GM12878 (cell line): Measurements from ENCODE around the gene IL1RL1. TPM values are rescaled to one million over a fixed set of nuclear protein-coding genes. Genes with fewer than 3 reads are reported as not detected.

Experiments used
- ATAC-seq: fragments of 200-7000 bp; cut with Tn5 transposase; 3 replicates; pipeline ENCODE4 v1.9.1; 2020; ENCODE audit warnings: mild to moderate bottlenecking, moderate library complexity
- BruUV-seq: library from RNA; stranded (reverse); fragments of 400-500 nt; replicated peaks from 2 replicates; lab custom pipeline; 2021; lab: Mats Ljungman, UMichigan
- CTCF ChIA-PET: fragments of 300-600 bp; sonication (Branson Sonifier 250); formaldehyde crosslinking; extraction: SDS; loops from one replicate; lab custom pipeline; 2021; ENCODE audit warnings: inconsistent platforms; lab: Yijun Ruan, JAX
- POLR2A ChIA-PET: fragments of 350-600 bp; formaldehyde crosslinking; extraction: SDS; loops from one replicate; lab custom pipeline; 2021; ENCODE audit warnings: inconsistent platforms; lab: Charles Lee
- RAD21 ChIA-PET: fragments of 300-600 bp; sonication (Branson Sonifier 250); formaldehyde crosslinking; loops from one replicate; lab custom pipeline; 2023; ENCODE audit warnings: antibody characterized with exemption; ENCODE audit not compliant: unreplicated experiment; lab: Charles Lee
- SMC1A ChIA-PET: fragments of 300-600 bp; sonication (Branson Sonifier 250); formaldehyde crosslinking; loops from one replicate; lab custom pipeline; 2023; ENCODE audit not compliant: unreplicated experiment, uncharacterized antibody; lab: Charles Lee
- DNase-seq: peaks from one replicate; pipeline ENCODE4 v3.0.0-alpha.2; 2011; ENCODE audit warnings: low read depth, low spot score
- FAIRE-seq: peaks from 3 replicates; lab custom pipeline; 2011; peaks lifted over from hg19 to GRCh38; lab: Jason Lieb, UNC
- H2AFZ ChIP-seq: 2 replicates; pipeline ENCODE4 v1.6.0; 2011; ENCODE audit warnings: low read depth, low read length, control low read depth; ENCODE audit not compliant: control insufficient read depth
- H3K27ac ChIP-seq: 2 replicates; pipeline ENCODE4 v1.5.1; 2011; ENCODE audit warnings: control low read depth; ENCODE audit not compliant: control insufficient read depth, insufficient read depth
- H3K27me3 ChIP-seq, 2 experiments: replicated peaks in 1 of 2; 2 replicates each; pipeline versions ENCODE4 v1.6.0 to v1.6.1; 2011; ENCODE audit warnings: low read length in 1 of 2; ENCODE audit not compliant: control insufficient read depth in 2 of 2, insufficient read depth in 2 of 2
- H3K36me3 ChIP-seq, 2 experiments: 2 replicates each; pipeline ENCODE4 v1.5.1; 2011; ENCODE audit warnings: low read length in 1 of 2; ENCODE audit not compliant: control insufficient read depth in 2 of 2, insufficient read depth in 2 of 2
- H3K4me1 ChIP-seq: 2 replicates; pipeline ENCODE4 v1.6.1; 2011; ENCODE audit warnings: mild to moderate bottlenecking, low read length, moderate library complexity, mixed read lengths; ENCODE audit not compliant: control insufficient read depth, insufficient read depth
- H3K4me2 ChIP-seq: 2 replicates; pipeline ENCODE4 v1.6.0; 2011; ENCODE audit warnings: control low read depth; ENCODE audit not compliant: control insufficient read depth, insufficient read depth
- H3K4me3 ChIP-seq: fragments of 200-600 bp; sonication (generic); 2 replicates; pipeline ENCODE4 v1.5.1; 2016
- H3K79me2 ChIP-seq: 2 replicates; pipeline ENCODE4 v1.6.0; 2011; ENCODE audit warnings: low read length; ENCODE audit not compliant: control insufficient read depth, insufficient read depth
- H3K9ac ChIP-seq: 2 replicates; pipeline ENCODE4 v1.8.0; 2011; ENCODE audit warnings: low read length, control low read depth, mixed read lengths; ENCODE audit not compliant: control insufficient read depth, insufficient read depth
- H3K9me3 ChIP-seq: replicated peaks from 3 replicates; pipeline ENCODE4 v1.5.1; 2011; ENCODE audit warnings: mild to moderate bottlenecking, low read length; ENCODE audit not compliant: control insufficient read depth, insufficient read depth
- H4K20me1 ChIP-seq: 2 replicates; pipeline ENCODE4 v1.6.0; 2011; ENCODE audit not compliant: control insufficient read depth, insufficient read depth
- FOS ChIP-seq: IDR thresholded peaks from 3 replicates; pipeline ENCODE4 v1.6.1; 2011; ENCODE audit warnings: borderline replicate concordance; ENCODE audit not compliant: insufficient read length; ENCODE audit errors: extremely low read depth
- NR2C1 ChIP-seq: fragments of 450-650 bp; IDR thresholded peaks from 2 replicates; pipeline ENCODE4 v1.6.1; 2017; ENCODE audit warnings: antibody characterized with exemption, mild to moderate bottlenecking, moderate library complexity
- PAX8 ChIP-seq: fragments of 450-650 bp; IDR thresholded peaks from 2 replicates; pipeline ENCODE4 v1.6.1; 2017; ENCODE audit warnings: mild to moderate bottlenecking, moderate library complexity
- TCF12 ChIP-seq: IDR thresholded peaks from 2 replicates; pipeline ENCODE4 v1.6.1; 2011; ENCODE audit warnings: low read depth, mild to moderate bottlenecking, low read length
- WRNIP1 ChIP-seq: IDR thresholded peaks from 2 replicates; pipeline ENCODE4 v1.6.1; 2011; ENCODE audit warnings: low read depth, low read length, improper control_type of control experiment, borderline replicate concordance
- WGBS: methylation state at CpG from one replicate; pipeline ENCODE4 v1.1.6; 2016; ENCODE audit warnings: low lambda C conversion rate; ENCODE audit not compliant: insufficient replicate concordance, insufficient coverage; ENCODE audit errors: missing lambda C conversion rate; 5-methylcytosine and 5-hydroxymethylcytosine counted together
- in situ Hi-C: fragments of 300-500 bp; cut with MboI; formaldehyde crosslinking; loops from 9 replicates; pipeline ENCODE4 v1.14.3; 2018; ENCODE audit warnings: mixed read lengths
- intact Hi-C: fragments of 100-400 bp; cut with micrococcal nuclease; formaldehyde crosslinking; loops from one replicate; pipeline ENCODE4 v1.14.2; 2022; ENCODE audit not compliant: unreplicated experiment
- polyA plus RNA-seq, 11 experiments: library from polyadenylated mRNA; depleted of rRNA in 4 of 11; unstranded in 6 of 11; stranded (reverse) in 5 of 11; fragments of >200 nt; fragmentation: Nextera tagmentation in 4 of 11; fragmentation: Illumina TruSeq in 1 of 11; extraction: Ambion mirVana in 4 of 11; extraction: Trizol in 1 of 11; gene quantifications; 1 replicate in 1 of 11; 2 replicates in 10 of 11; pipeline versions ENCODE4 v1.2.1 to v1.2.3, GENCODE V29; 2011 to 2016; ENCODE audit warnings: inconsistent platforms in 2 of 11, missing spikeins in 2 of 11, low read depth in 1 of 11
- total RNA-seq, 4 experiments: library from RNA; depleted of rRNA in 3 of 4; stranded (reverse); fragments of >200 nt in 3 of 4; fragmentation: Illumina TruSeq in 1 of 4; extraction: Trizol in 1 of 4; gene quantifications; 2 replicates each; pipeline versions ENCODE4 v1.2.1 to v1.2.3, GENCODE V29; 2013 to 2021
- TF ChIP-seq, protein P1 (sequence below): IDR thresholded peaks from 2 replicates; pipeline ENCODE4 v1.6.1; 2012; ENCODE audit warnings: improper control_type of control experiment, low read depth, low read length; ENCODE audit not compliant: insufficient replicate concordance
- TF ChIP-seq, protein P2 (sequence below): fragments of 150-350 bp; IDR thresholded peaks from 2 replicates; pipeline ENCODE4 v1.6.1; 2014; ENCODE audit warnings: mild to moderate bottlenecking, low read depth, low read length
- TF ChIP-seq, protein P3 (sequence below): fragments of 450-650 bp; IDR thresholded peaks from 2 replicates; pipeline ENCODE4 v1.6.1; 2017; ENCODE audit warnings: antibody characterized with exemption, mild to moderate bottlenecking, moderate library complexity
- TF ChIP-seq, protein P4 (sequence below): fragments of 450-650 bp; IDR thresholded peaks from 2 replicates; pipeline ENCODE4 v1.6.1; 2016; ENCODE audit warnings: mild to moderate bottlenecking, moderate library complexity, borderline replicate concordance

Gene IL1RL1
- total and polyA plus RNA-seq, 10 of the 15 experiments (the other 5 are each of a cell fraction or from before 2014, with no cell fraction given) = 0.08 to 0.18 TPM; not detected in 8

DNA sequence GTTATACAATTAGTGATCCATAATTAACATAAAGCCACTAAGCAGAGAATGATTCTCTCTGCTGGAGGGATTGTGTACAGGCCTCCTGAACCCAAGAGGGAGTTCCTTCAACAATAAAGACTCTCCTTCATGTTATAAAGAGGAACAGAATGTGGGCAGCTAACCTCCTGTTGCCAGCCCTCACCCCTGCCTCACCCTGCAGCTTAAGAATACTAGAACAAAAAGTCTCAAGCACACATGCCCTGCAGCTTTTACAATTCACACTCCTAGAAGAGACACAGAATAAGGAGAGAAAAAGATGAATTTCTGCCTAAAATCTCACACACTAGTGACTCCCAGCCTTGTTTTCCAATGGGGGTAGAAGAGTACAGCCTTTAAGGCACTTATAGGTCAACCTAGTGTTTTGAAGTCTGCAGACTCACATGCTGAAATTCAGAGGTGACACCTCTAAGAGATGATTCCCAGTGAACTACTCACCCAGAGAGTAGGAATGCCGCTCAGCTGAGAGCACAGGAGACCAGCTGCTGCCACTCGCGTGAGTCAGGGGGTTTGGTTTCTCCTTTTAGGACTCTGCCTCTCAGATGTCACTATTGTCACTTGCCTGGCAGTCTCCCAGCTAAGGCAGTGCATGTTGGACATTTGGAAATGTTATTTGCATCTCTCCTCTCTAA lies 32.5 kb upstream of the IL1RL1 start:
- ChIA-PET POLR2A (no interaction called here), SMC1A (interaction anchor here (0.6 kb wide), 1 partner anchor 785 kb away, joined by 5 read pairs; no protein-coding TSS in a partner anchor)
- BruUV-seq = no TSS peak
- TF ChIP-seq PAX8 = no peak
- no peak for TF ChIP-seq FOS
- no peak for TF ChIP-seq TCF12
- TF ChIP-seq, protein P1, sequence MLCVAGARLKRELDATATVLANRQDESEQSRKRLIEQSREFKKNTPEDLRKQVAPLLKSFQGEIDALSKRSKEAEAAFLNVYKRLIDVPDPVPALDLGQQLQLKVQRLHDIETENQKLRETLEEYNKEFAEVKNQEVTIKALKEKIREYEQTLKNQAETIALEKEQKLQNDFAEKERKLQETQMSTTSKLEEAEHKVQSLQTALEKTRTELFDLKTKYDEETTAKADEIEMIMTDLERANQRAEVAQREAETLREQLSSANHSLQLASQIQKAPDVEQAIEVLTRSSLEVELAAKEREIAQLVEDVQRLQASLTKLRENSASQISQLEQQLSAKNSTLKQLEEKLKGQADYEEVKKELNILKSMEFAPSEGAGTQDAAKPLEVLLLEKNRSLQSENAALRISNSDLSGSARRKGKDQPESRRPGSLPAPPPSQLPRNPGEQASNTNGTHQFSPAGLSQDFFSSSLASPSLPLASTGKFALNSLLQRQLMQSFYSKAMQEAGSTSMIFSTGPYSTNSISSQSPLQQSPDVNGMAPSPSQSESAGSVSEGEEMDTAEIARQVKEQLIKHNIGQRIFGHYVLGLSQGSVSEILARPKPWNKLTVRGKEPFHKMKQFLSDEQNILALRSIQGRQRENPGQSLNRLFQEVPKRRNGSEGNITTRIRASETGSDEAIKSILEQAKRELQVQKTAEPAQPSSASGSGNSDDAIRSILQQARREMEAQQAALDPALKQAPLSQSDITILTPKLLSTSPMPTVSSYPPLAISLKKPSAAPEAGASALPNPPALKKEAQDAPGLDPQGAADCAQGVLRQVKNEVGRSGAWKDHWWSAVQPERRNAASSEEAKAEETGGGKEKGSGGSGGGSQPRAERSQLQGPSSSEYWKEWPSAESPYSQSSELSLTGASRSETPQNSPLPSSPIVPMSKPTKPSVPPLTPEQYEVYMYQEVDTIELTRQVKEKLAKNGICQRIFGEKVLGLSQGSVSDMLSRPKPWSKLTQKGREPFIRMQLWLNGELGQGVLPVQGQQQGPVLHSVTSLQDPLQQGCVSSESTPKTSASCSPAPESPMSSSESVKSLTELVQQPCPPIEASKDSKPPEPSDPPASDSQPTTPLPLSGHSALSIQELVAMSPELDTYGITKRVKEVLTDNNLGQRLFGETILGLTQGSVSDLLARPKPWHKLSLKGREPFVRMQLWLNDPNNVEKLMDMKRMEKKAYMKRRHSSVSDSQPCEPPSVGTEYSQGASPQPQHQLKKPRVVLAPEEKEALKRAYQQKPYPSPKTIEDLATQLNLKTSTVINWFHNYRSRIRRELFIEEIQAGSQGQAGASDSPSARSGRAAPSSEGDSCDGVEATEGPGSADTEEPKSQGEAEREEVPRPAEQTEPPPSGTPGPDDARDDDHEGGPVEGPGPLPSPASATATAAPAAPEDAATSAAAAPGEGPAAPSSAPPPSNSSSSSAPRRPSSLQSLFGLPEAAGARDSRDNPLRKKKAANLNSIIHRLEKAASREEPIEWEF = no peak
- TF ChIP-seq WRNIP1 = no peak
- TF ChIP-seq, protein P2, sequence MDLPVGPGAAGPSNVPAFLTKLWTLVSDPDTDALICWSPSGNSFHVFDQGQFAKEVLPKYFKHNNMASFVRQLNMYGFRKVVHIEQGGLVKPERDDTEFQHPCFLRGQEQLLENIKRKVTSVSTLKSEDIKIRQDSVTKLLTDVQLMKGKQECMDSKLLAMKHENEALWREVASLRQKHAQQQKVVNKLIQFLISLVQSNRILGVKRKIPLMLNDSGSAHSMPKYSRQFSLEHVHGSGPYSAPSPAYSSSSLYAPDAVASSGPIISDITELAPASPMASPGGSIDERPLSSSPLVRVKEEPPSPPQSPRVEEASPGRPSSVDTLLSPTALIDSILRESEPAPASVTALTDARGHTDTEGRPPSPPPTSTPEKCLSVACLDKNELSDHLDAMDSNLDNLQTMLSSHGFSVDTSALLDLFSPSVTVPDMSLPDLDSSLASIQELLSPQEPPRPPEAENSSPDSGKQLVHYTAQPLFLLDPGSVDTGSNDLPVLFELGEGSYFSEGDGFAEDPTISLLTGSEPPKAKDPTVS = no peak
- TF ChIP-seq, protein P3, sequence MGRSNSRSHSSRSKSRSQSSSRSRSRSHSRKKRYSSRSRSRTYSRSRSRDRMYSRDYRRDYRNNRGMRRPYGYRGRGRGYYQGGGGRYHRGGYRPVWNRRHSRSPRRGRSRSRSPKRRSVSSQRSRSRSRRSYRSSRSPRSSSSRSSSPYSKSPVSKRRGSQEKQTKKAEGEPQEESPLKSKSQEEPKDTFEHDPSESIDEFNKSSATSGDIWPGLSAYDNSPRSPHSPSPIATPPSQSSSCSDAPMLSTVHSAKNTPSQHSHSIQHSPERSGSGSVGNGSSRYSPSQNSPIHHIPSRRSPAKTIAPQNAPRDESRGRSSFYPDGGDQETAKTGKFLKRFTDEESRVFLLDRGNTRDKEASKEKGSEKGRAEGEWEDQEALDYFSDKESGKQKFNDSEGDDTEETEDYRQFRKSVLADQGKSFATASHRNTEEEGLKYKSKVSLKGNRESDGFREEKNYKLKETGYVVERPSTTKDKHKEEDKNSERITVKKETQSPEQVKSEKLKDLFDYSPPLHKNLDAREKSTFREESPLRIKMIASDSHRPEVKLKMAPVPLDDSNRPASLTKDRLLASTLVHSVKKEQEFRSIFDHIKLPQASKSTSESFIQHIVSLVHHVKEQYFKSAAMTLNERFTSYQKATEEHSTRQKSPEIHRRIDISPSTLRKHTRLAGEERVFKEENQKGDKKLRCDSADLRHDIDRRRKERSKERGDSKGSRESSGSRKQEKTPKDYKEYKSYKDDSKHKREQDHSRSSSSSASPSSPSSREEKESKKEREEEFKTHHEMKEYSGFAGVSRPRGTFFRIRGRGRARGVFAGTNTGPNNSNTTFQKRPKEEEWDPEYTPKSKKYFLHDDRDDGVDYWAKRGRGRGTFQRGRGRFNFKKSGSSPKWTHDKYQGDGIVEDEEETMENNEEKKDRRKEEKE = no peak
- TF ChIP-seq, protein P4, sequence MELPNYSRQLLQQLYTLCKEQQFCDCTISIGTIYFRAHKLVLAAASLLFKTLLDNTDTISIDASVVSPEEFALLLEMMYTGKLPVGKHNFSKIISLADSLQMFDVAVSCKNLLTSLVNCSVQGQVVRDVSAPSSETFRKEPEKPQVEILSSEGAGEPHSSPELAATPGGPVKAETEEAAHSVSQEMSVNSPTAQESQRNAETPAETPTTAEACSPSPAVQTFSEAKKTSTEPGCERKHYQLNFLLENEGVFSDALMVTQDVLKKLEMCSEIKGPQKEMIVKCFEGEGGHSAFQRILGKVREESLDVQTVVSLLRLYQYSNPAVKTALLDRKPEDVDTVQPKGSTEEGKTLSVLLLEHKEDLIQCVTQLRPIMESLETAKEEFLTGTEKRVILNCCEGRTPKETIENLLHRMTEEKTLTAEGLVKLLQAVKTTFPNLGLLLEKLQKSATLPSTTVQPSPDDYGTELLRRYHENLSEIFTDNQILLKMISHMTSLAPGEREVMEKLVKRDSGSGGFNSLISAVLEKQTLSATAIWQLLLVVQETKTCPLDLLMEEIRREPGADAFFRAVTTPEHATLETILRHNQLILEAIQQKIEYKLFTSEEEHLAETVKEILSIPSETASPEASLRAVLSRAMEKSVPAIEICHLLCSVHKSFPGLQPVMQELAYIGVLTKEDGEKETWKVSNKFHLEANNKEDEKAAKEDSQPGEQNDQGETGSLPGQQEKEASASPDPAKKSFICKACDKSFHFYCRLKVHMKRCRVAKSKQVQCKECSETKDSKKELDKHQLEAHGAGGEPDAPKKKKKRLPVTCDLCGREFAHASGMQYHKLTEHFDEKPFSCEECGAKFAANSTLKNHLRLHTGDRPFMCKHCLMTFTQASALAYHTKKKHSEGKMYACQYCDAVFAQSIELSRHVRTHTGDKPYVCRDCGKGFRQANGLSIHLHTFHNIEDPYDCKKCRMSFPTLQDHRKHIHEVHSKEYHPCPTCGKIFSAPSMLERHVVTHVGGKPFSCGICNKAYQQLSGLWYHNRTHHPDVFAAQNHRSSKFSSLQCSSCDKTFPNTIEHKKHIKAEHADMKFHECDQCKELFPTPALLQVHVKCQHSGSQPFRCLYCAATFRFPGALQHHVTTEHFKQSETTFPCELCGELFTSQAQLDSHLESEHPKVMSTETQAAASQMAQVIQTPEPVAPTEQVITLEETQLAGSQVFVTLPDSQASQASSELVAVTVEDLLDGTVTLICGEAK = no peak
- no peak for TF ChIP-seq NR2C1

More for the DNA sequence above, 32.5 kb upstream of the IL1RL1 start:
- FAIRE-seq = no peak
- H3K4me3 ChIP-seq = no peak overlapping the region
- DNase-seq = no peak
- no peak overlapping the region for H3K9ac ChIP-seq
- no peak overlapping the region for H3K27ac ChIP-seq
- H3K9me3 ChIP-seq = no peaks in the 10 kb centered on the region
- 54% methylated on average over 3 of the region's 3 CpGs for WGBS
- no peaks in the 10 kb centered on the region for H3K36me3 ChIP-seq
- H3K4me2 ChIP-seq = no peak overlapping the region
- no peaks in the 10 kb centered on the region for H3K4me1 ChIP-seq
- in situ Hi-C loops (no loop called here), intact Hi-C loops (no loop called here)
- H4K20me1 ChIP-seq = no peaks in the 10 kb centered on the region
- H3K79me2 ChIP-seq = no peaks in the 10 kb centered on the region
- no peak overlapping the region for H2AFZ ChIP-seq
- RAD21 ChIA-PET = no interaction called here
- ATAC-seq = no peak
- no peaks in the 10 kb centered on the region; a peak in 1 of 4 replicates for H3K27me3 ChIP-seq
- CTCF ChIA-PET = no interaction called here
